Subcutaneous abdominal adipose tissue (tissue), 5 donors: ENCODE data around the gene NINL.

Experiments
- H3K27ac ChIP-seq: one replicate; pipeline ENCODE4 v1.7.0; 2013; ENCODE audit warnings: low read depth, mild to moderate bottlenecking, inconsistent platforms, low read length, moderate library complexity
- H3K27me3 ChIP-seq, 5 donors: one replicate each; pipeline ENCODE4 v1.7.0; 2013; ENCODE audit warnings: low read length in 5 of 5, inconsistent platforms in 1 of 5; ENCODE audit not compliant: control insufficient read depth in 5 of 5, insufficient read depth in 4 of 5
- H3K36me3 ChIP-seq, 5 donors: one replicate each; pipeline ENCODE4 v1.7.0; 2013; ENCODE audit warnings: low read length in 5 of 5; ENCODE audit not compliant: control insufficient read depth in 5 of 5, insufficient read depth in 5 of 5
- H3K4me1 ChIP-seq, 5 donors: one replicate each; pipeline ENCODE4 v1.7.0; 2013; ENCODE audit warnings: low read length in 5 of 5, mild to moderate bottlenecking in 3 of 5, moderate library complexity in 1 of 5; ENCODE audit not compliant: control insufficient read depth in 5 of 5, insufficient read depth in 5 of 5
- H3K4me3 ChIP-seq, 5 donors: one replicate each; pipeline ENCODE4 v1.7.0; 2013; ENCODE audit warnings: low read length in 5 of 5, low read depth in 1 of 5
- H3K9ac ChIP-seq, 5 donors: one replicate each; pipeline ENCODE4 v1.7.0; 2013; ENCODE audit warnings: low read length in 5 of 5, mild to moderate bottlenecking in 4 of 5, moderate library complexity in 3 of 5
- H3K9me3 ChIP-seq, 5 donors: one replicate each; pipeline ENCODE4 v1.7.0; 2013; ENCODE audit warnings: low read length in 5 of 5; ENCODE audit not compliant: control insufficient read depth in 5 of 5
- donor health status: healthy.
- donor health status: healthy.
- donor health status: healthy.
- donor health status: healthy.
- donor health status: healthy.

NINL gene

GRCh38 chr20:25535762-25536161 is 49.6 kb downstream of the NINL start:
- Histone ChIP-seq H3K27me3 (no peaks in the 10 kb centered on the region), H3K9ac (no peak overlapping the region), H3K27ac (no peak overlapping the region), H3K4me1 (peaks cover 7 to 44% (median 32%) of the 10 kb centered on the region in 5 donors), H3K9me3 (no peaks in the 10 kb centered on the region), H3K36me3 (no peaks in the 10 kb centered on the region), H3K4me3 (no peak overlapping the region)

- Histone ChIP-seq H3K27me3 (no peaks in the 10 kb centered on the region), H3K9ac (no peak overlapping the region), H3K27ac (no peak overlapping the region), H3K9me3 (no peaks in the 10 kb centered on the region), H3K36me3 (no peaks in the 10 kb centered on the region), H3K4me3 (no peak overlapping the region), H3K4me1 (peaks cover 5 to 37% (median 30%) of the 10 kb centered on the region in 5 donors)
Observed at GRCh38 chr20:25534845-25535244, 50.5 kb downstream of the NINL start.

GRCh38 chr20:25533920-25534700 is 51.2 kb downstream of the NINL start:
- Histone ChIP-seq H3K9ac (no peak overlapping the region), H3K4me3 (no peak overlapping the region), H3K27me3 (no peaks in the 10 kb centered on the region), H3K9me3 (no peaks in the 10 kb centered on the region), H3K27ac (no peak overlapping the region), H3K4me1 (peaks cover 3 to 30% (median 23%) of the 10 kb centered on the region in 5 donors), H3K36me3 (no peaks in the 10 kb centered on the region)

- H3K27ac ChIP-seq = no peak overlapping the region
- H3K4me3 ChIP-seq = no peak overlapping the region
- peaks cover 3 to 24% (median 18%) of the 10 kb centered on the region in 5 donors for H3K4me1 ChIP-seq
- H3K9ac ChIP-seq = no peak overlapping the region
- no peaks in the 10 kb centered on the region for H3K27me3 ChIP-seq
- no peaks in the 10 kb centered on the region for H3K9me3 ChIP-seq
- H3K36me3 ChIP-seq = no peaks in the 10 kb centered on the region
Observed at GRCh38 chr20:25532971-25533391, 52.4 kb downstream of the NINL start.

GRCh38 chr20:25532015-25532751 is 53.1 kb downstream of the NINL start:
- peak overlapping the region in 1 of 5 donors; percentile 32 for H3K9ac ChIP-seq

GRCh38 chr20:25529295-25529951 is 55.9 kb downstream of the NINL start:
- Histone ChIP-seq H3K9ac (no peak overlapping the region), H3K36me3 (peaks cover 0 to 5% (median 2%) of the 10 kb centered on the region in 5 donors), H3K27ac (no peak overlapping the region), H3K4me3 (no peak overlapping the region), H3K27me3 (no peaks in the 10 kb centered on the region), H3K9me3 (no peaks in the 10 kb centered on the region), H3K4me1 (peaks cover 0 to 17% (median 11%) of the 10 kb centered on the region in 5 donors)

More at GRCh38 chr20:25532015-25532751, 53.1 kb downstream of the NINL start:
- Histone ChIP-seq H3K27me3 (no peaks in the 10 kb centered on the region), H3K4me3 (no peak overlapping the region), H3K36me3 (no peaks in the 10 kb centered on the region), H3K27ac (no peak overlapping the region), H3K4me1 (peaks cover 3 to 24% (median 18%) of the 10 kb centered on the region in 5 donors), H3K9me3 (no peaks in the 10 kb centered on the region)

- Histone ChIP-seq H3K27me3 (no peaks in the 10 kb centered on the region), H3K36me3 (peaks cover 0 to 9% (median 8%) of the 10 kb centered on the region in 5 donors), H3K4me3 (no peak overlapping the region), H3K4me1 (peaks cover 0 to 10% (median 7%) of the 10 kb centered on the region in 5 donors), H3K9me3 (no peaks in the 10 kb centered on the region), H3K9ac (no peak overlapping the region), H3K27ac (no peak overlapping the region)
Observed at GRCh38 chr20:25527949-25528348, 57.4 kb downstream of the NINL start.

GRCh38 chr20:25526446-25526845 is 58.9 kb downstream of the NINL start:
- H3K27ac ChIP-seq = no peak overlapping the region
- peaks cover 0 to 9% (median 8%) of the 10 kb centered on the region in 5 donors for H3K36me3 ChIP-seq
- H3K4me3 ChIP-seq = no peak overlapping the region
- H3K9ac ChIP-seq = no peak overlapping the region
- no peaks in the 10 kb centered on the region for H3K9me3 ChIP-seq
- no peaks in the 10 kb centered on the region for H3K4me1 ChIP-seq
- H3K27me3 ChIP-seq = no peaks in the 10 kb centered on the region

- Histone ChIP-seq H3K27me3 (no peaks in the 10 kb centered on the region), H3K9me3 (no peaks in the 10 kb centered on the region), H3K4me1 (no peaks in the 10 kb centered on the region), H3K9ac (no peak overlapping the region), H3K27ac (no peak overlapping the region), H3K36me3 (peaks cover 0 to 9% (median 8%) of the 10 kb centered on the region in 5 donors), H3K4me3 (no peak overlapping the region)
Observed at GRCh38 chr20:25525867-25526266, 59.5 kb downstream of the NINL start.

GRCh38 chr20:25525295-25525694 is 60.0 kb downstream of the NINL start:
- Histone ChIP-seq H3K9me3 (no peaks in the 10 kb centered on the region), H3K9ac (no peak overlapping the region), H3K4me1 (no peaks in the 10 kb centered on the region), H3K36me3 (peaks cover 0 to 9% (median 8%) of the 10 kb centered on the region in 5 donors), H3K27me3 (no peaks in the 10 kb centered on the region), H3K27ac (no peak overlapping the region), H3K4me3 (no peak overlapping the region)
